Activated naive CD4-positive, alpha-beta T cell treated with anti-CD3 and anti-CD28 coated beads, Interleukin-2, amount 10 ng/mL, durations not matched to agents 7 days and 5 days (primary cell): ENCODE data around the gene LARP1.

ENCODE experiments used
- CTCF ChIA-PET: fragments of 350-600 bp; sonication (Branson Sonifier 250); formaldehyde crosslinking; loops from one replicate; lab custom pipeline; 2021; ENCODE audit warnings: antibody characterized with exemption; lab: Charles Lee
- DNase-seq: peaks from one replicate; pipeline ENCODE4 v3.0.0-alpha.2; 2020
- H3K27ac Mint-ChIP-seq: one replicate; pipeline ENCODE4 v1.8.0; 2021; ENCODE audit warnings: mild to moderate bottlenecking, moderate library complexity, mixed read lengths
- H3K27me3 Mint-ChIP-seq: one replicate; pipeline ENCODE4 v1.8.0; 2021; ENCODE audit warnings: mild to moderate bottlenecking, mixed read lengths
- H3K36me3 Mint-ChIP-seq: one replicate; pipeline ENCODE4 v1.8.0; 2021; ENCODE audit warnings: mixed read lengths
- H3K4me1 Mint-ChIP-seq: one replicate; pipeline ENCODE4 v1.8.0; 2021; ENCODE audit warnings: mixed read lengths
- H3K4me3 Mint-ChIP-seq: one replicate; pipeline ENCODE4 v1.8.0; 2021; ENCODE audit warnings: mild to moderate bottlenecking, moderate library complexity, mixed read lengths
- H3K9me3 Mint-ChIP-seq: one replicate; pipeline ENCODE4 v1.8.0; 2021; ENCODE audit warnings: mixed read lengths

LARP1 gene

DNA sequence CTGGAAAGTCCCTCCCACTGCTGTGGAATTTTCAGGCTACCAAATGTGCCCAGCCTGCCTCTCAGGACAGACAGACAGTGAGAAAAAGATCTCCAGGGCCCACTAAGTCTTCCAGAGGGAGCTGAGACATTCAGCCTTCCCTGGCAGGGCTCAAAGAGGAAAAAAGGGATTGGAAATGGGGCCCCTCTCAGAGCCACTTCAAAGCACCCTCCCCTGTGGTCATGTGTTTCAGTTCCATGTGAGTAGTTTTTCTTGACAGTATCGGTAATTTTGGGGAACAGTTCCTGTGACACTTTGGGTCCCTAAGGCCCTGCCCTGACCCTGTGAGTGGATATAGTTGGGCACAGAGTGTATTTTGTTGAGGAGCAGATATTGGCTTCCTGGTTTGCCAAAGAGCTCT is 25.0 kb downstream of the LARP1 start:
- Mint-ChIP-seq H3K27ac (no peak overlapping the region), H3K27me3 (no peaks in the 10 kb centered on the region), H3K4me3 (no peak overlapping the region), H3K9me3 (no peaks in the 10 kb centered on the region), H3K4me1 (peaks cover 37% of the 10 kb centered on the region), H3K36me3 (peaks cover 2% of the 10 kb centered on the region)
- CTCF ChIA-PET: interaction anchor here (1.6 kb wide), 1 partner anchor 12 kb away, joined by 5 read pairs; no protein-coding TSS in a partner anchor
- DNase-seq: no peak

DNA sequence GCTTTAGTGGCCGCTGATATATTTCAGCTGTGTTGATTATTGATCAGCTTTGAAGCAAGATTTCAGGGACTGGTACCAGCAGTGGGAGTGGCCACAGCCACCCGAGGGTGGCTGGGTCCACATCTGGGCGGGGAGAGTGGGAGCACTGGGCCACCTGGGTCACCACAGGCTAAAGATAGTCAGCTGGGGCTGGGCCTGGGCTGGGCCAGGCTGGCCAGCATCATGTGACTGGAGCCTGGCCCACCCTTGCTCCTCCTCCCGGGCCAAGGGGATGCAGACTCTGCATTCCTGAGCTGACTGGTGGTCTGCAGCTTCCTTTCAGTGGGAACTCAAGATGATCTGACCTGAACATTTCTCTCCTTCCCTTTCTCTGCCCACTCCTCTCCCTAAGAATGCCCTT is 27.1 kb downstream of the LARP1 start:
- Mint-ChIP-seq H3K27me3 (no peaks in the 10 kb centered on the region), H3K36me3 (peaks cover 5% of the 10 kb centered on the region), H3K9me3 (no peaks in the 10 kb centered on the region), H3K4me1 (peaks cover 45% of the 10 kb centered on the region), H3K4me3 (no peak overlapping the region), H3K27ac (no peak overlapping the region)
- DNase-seq: no peak
- CTCF ChIA-PET: no interaction called here

DNA sequence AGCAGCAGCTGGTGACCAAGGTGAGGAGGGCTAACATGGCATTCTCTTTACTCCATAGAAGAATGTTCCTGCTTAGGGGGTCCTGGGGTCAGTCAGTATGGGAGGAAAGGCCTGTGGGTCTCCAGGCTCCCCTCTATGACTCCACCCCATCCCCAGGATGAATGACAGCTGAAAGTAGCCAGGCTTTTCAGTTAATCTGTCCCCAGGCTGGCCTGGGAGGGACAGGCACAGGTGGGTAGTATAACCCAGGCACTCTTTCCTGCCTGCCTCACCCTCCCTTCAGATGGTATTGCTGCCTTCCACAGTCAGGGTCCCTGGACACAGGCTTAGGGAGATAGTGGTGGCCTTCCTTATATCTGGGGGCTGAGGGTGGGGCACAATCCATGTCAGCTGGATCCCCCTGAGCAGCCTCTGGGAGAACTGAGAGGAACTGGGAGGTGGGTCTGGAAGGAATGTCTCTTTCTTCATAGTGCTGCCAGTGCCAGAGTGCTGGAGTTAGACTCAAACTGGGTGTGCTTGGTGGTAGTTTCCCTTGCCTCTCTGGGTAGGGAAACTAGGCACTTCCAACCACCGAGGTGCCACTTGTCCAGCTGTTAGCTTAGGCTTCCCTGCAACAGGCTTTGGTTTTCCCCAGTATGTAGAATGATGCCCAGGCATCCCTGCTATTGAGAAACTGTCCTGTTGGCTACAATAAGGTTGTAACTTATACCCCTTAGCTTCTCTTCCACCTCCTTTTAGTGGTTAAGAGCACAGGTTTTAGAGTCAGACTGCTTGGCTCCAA is 27.8 kb downstream of the LARP1 start:
- Mint-ChIP-seq H3K4me1 (peaks cover 52% of the 10 kb centered on the region), H3K4me3 (no peak overlapping the region), H3K36me3 (peaks cover 5% of the 10 kb centered on the region), H3K9me3 (no peaks in the 10 kb centered on the region), H3K27ac (no peak overlapping the region), H3K27me3 (no peaks in the 10 kb centered on the region)
- CTCF ChIA-PET: no interaction called here
- DNase-seq: no peak

DNA sequence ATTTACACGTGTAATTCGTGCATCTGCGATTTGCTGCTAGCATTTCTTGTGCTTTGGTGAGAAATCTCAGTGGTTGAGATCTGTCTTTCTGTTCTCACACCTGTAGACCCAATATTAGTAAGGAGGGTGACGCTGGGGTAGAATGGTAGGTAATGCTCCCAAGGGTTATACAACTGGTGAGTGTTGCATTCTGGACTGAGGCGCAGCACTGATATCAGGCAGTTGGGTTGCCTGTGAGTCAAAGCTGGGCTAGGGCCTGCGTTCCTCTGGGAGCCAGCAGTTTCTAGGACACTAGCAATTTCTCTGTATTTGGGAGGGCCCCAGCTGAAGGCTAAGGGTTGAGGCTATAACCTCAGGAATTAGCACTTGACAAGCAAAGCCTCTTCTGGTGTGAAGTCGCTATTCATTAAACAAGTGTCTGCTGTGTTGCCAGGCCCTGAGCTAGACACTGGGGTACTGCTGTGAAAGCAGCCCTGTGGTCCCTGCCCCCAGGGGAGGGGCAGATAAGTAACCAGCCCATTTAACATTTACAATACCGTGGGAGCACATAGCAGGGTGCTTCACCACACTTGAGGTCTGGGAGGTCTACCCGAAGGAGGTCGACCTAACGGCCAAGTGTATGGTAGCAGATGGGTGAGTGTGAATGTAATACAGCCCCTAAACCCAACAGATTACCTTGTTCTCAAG is 28.7 kb downstream of the LARP1 start:
- Mint-ChIP-seq H3K9me3 (no peaks in the 10 kb centered on the region), H3K4me3 (no peak overlapping the region), H3K27me3 (no peaks in the 10 kb centered on the region), H3K4me1 (peaks cover 58% of the 10 kb centered on the region), H3K36me3 (peaks cover 9% of the 10 kb centered on the region), H3K27ac (peak overlapping the region; percentile 79)
- CTCF ChIA-PET: interaction anchor here (0.8 kb wide), 1 partner anchor 11 kb away, joined by 3 read pairs; no protein-coding TSS in a partner anchor
- DNase-seq: no peak

DNA sequence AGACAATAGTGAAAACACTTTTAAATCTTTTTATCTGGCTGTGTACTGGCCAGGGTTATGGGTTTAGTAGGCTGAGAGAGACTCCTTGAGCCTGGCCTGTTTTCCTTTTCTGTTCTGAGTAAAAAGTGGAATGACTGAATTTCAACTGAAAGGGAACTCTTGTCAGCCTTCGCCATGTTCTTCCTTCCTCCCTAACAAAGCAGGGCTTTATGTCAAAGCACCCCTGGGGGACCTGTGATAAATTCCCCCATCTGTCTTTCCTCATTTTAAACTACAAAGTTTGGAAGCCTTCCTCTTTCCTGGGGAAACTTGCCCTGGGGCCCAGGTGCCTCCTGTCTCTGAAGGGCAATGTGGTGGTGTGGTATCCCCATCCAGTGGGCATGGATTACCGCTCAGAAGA is 29.7 kb downstream of the LARP1 start:
- Mint-ChIP-seq H3K4me3 (no peak overlapping the region), H3K4me1 (peaks cover 49% of the 10 kb centered on the region)
- CTCF ChIA-PET: interaction anchor here (0.8 kb wide), 1 partner anchor 10 kb away, joined by 3 read pairs; no protein-coding TSS in a partner anchor

DNA sequence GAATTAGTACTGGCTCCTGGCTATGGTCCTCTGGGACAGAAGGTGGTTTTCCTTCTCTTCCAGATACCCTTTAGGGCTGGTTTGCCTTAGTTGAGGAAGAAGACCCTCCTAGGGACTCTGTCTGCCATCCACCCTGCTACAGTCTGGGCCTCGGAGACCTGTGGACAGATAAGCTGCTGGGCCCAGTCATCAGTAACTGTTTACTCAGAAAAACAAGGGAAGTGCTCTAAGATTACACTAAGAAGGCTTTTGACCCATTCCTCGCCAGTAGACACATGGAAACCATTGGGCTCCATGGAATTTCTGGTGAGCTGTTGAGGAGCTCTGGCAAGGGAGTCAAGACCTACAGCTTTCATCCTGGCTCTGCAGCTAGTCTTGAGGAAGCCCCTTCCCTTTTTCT is 31.2 kb downstream of the LARP1 start:
- H3K4me1 Mint-ChIP-seq: peaks cover 44% of the 10 kb centered on the region
- no peak for DNase-seq
- no peak overlapping the region for H3K4me3 Mint-ChIP-seq
- H3K36me3 Mint-ChIP-seq: peaks cover 16% of the 10 kb centered on the region
- no peak overlapping the region for H3K27ac Mint-ChIP-seq
- CTCF ChIA-PET: no interaction called here
- H3K27me3 Mint-ChIP-seq: no peaks in the 10 kb centered on the region
- H3K9me3 Mint-ChIP-seq: no peaks in the 10 kb centered on the region

More for the DNA sequence above, 29.7 kb downstream of the LARP1 start:
- Mint-ChIP-seq H3K27me3 (no peaks in the 10 kb centered on the region), H3K9me3 (no peaks in the 10 kb centered on the region), H3K36me3 (peaks cover 8% of the 10 kb centered on the region), H3K27ac (peak overlapping the region; percentile 79)
- DNase-seq: no peak

DNA sequence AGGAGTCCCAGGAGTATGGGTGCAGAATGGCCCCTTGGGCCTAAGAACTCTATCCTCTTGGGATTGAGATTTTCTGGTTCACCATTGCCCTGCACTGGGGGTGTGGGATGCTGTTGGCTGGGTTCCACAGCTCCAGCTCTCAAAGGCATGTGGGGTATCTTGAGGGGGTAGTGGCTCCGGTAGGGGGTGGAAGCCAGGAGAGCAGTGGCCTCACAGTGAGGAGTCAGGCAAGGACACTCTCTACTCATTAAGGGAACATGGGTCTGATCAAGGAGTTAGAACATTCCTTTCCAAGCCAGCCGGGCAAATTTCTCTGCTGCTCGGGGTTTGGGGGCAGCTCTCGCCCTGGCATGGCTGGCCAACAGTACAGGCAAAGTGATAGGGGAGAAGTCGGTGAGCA is 33.0 kb downstream of the LARP1 start:
- Mint-ChIP-seq H3K4me3 (no peak overlapping the region), H3K27ac (peak overlapping the region; percentile 80), H3K4me1 (peaks cover 43% of the 10 kb centered on the region), H3K27me3 (no peaks in the 10 kb centered on the region), H3K36me3 (peaks cover 25% of the 10 kb centered on the region), H3K9me3 (no peaks in the 10 kb centered on the region)
- CTCF ChIA-PET: interaction anchor here (1.3 kb wide), 1 partner anchor 11 kb away, joined by 3 read pairs; no protein-coding TSS in a partner anchor
- DNase-seq: no peak

DNA sequence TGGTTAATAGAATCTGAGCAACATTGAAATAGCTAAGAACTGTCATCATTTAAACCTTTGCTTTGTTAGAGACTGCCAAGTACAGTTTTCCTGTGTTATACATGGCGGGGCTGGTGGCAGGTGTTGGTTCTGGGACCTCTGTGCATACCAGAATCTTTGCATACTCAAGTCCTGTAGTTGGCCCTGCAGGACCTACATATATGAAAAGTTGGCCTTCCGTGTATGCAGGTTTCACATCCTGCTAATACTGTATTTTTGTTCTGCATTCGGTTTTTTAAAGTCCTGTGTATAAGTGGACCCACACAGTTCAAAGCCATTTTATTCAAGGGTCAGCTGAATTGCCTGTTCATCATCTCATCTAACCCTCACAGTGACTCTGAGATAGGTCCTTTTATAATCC is 36.4 kb downstream of the LARP1 start:
- no peaks in the 10 kb centered on the region for H3K27me3 Mint-ChIP-seq
- no peaks in the 10 kb centered on the region for H3K9me3 Mint-ChIP-seq
- no peak overlapping the region for H3K4me3 Mint-ChIP-seq
- no peak overlapping the region for H3K27ac Mint-ChIP-seq
- no peak for DNase-seq
- CTCF ChIA-PET: no interaction called here
- peaks cover 41% of the 10 kb centered on the region for H3K36me3 Mint-ChIP-seq
- H3K4me1 Mint-ChIP-seq: peaks cover 25% of the 10 kb centered on the region

DNA sequence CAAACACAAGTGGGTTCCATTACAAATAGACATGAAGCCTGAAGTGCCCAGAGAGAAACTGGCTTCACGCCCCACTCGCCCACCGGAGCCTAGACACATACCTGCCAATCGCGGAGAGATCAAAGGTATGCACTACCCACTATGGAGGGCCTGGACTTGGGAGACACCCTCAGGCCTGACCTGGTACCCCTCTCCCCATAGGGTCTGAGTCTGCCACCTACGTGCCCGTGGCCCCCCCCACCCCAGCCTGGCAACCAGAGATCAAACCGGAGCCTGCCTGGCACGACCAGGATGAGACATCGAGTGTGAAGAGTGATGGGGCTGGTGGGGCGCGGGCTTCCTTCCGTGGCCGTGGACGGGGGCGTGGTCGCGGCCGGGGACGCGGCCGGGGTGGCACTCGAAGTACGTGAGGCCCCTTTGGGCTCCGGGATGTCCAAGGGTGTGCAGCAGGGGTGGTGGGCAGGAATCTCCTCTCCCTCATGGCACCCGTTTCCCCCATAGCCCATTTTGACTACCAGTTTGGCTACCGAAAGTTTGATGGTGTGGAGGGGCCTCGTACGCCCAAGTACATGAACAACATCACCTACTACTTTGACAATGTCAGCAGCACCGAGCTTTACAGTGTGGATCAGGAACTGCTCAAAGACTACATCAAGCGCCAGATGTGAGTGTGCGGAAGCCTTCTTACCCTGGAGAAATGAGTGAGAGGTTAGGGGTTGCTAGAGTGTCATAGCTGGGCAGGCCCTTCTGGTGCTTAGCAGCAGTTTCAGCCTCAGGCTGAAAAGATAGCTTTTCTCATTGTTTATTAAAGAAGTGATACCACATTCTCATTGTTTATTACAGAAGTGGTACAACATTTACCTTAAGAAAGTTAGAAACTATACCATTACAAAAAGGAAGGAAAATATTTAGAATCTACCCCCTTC is 38.7 kb downstream of the LARP1 start:
- H3K36me3 Mint-ChIP-seq: peaks cover 46% of the 10 kb centered on the region
- CTCF ChIA-PET: interaction anchor here (0.9 kb wide), 2 partner anchors 9 to 12 kb away, joined by 3 read pairs; no protein-coding TSS in a partner anchor
- DNase-seq: no peak
- H3K27ac Mint-ChIP-seq: peak overlapping the region; percentile 34
- H3K9me3 Mint-ChIP-seq: no peaks in the 10 kb centered on the region
- H3K4me1 Mint-ChIP-seq: peaks cover 7% of the 10 kb centered on the region
- no peak overlapping the region for H3K4me3 Mint-ChIP-seq
- H3K27me3 Mint-ChIP-seq: no peaks in the 10 kb centered on the region

DNA sequence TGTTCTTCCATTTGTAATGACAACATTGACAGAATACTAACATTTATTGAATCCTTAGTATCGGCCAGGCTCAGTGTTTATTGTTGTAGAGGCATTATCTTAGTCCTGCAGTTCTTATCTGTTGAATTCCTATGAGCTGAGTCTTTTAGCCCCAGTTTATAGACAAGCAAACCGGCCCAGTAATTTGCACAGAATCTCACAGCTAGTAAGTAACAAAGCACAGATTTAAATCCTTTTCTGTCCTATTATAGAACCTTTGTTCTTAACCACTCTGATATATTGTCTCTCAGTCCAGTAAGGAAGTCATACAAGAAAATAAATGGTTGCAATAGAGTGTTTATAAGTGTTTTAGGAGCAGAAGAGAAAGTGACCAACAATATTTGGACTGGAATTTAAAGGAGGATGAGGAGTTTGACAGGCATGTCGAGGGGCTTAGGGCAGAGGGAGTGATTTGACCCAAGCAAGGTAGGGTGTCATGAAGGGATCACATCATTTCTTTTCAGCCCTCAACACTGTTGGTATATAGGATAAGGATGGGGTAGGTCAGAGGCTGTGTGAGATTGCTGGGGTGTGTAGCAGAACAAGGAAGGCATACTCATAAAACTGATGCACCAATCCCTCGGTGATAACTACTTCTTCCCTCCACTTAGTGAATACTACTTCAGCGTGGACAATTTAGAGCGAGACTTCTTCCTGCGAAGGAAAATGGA is 39.5 kb downstream of the LARP1 start:
- H3K36me3 Mint-ChIP-seq: peaks cover 53% of the 10 kb centered on the region
- no peak for DNase-seq
- no peaks in the 10 kb centered on the region for H3K9me3 Mint-ChIP-seq
- H3K27me3 Mint-ChIP-seq: no peaks in the 10 kb centered on the region
- H3K4me1 Mint-ChIP-seq: peaks cover 14% of the 10 kb centered on the region
- H3K27ac Mint-ChIP-seq: no peak overlapping the region
- CTCF ChIA-PET: interaction anchor here (0.9 kb wide), 2 partner anchors 10 to 12 kb away, joined by 3 read pairs; no protein-coding TSS in a partner anchor
- no peak overlapping the region for H3K4me3 Mint-ChIP-seq

DNA sequence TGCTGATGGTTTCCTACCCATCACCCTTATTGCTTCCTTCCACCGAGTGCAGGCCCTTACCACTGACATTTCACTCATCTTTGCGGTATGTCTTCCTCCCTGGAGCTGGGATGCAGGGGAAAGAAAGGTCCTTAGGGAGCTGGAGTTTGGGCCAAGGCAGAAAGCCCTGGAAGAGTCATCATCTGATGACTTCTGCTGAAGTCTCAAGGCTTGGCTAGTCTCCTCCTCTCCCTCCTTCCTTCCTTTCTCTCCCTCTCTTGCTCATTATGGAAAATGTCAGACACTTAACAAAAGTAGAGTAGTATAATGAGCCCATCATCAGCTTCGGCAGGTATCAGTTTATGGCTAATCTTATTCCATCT is 40.0 kb downstream of the LARP1 start:
- Mint-ChIP-seq H3K4me3 (no peak overlapping the region), H3K9me3 (no peaks in the 10 kb centered on the region), H3K36me3 (peaks cover 56% of the 10 kb centered on the region), H3K27ac (no peak overlapping the region), H3K27me3 (no peaks in the 10 kb centered on the region), H3K4me1 (peaks cover 16% of the 10 kb centered on the region)
- CTCF ChIA-PET: interaction anchor here (0.9 kb wide), 1 partner anchor 11 kb away, joined by 3 read pairs; no protein-coding TSS in a partner anchor
- no peak for DNase-seq

DNA sequence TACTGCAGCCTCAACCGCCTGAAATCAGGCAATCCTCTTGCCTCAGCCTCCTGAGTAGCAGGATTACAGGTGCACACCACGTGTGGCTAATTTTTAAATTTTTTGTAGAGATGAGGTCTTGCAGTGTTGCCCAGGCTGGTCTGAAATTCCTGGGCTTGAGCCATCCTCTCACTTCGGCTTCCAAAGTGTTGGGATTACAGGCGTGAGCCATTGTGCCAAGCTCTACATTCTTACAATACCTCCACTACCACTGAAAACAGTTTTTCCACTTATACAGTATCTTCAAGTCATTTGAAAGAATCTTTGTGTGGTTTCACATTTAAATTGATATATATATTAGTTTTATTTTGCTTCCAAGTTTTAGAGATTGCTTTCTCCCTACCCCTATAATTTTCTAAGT is 42.6 kb downstream of the LARP1 start:
- H3K4me1 Mint-ChIP-seq: peaks cover 21% of the 10 kb centered on the region
- peaks cover 62% of the 10 kb centered on the region for H3K36me3 Mint-ChIP-seq
- CTCF ChIA-PET: no interaction called here
- DNase-seq: no peak
- no peak overlapping the region for H3K27ac Mint-ChIP-seq
- H3K27me3 Mint-ChIP-seq: no peaks in the 10 kb centered on the region
- H3K9me3 Mint-ChIP-seq: no peaks in the 10 kb centered on the region
- no peak overlapping the region for H3K4me3 Mint-ChIP-seq

DNA sequence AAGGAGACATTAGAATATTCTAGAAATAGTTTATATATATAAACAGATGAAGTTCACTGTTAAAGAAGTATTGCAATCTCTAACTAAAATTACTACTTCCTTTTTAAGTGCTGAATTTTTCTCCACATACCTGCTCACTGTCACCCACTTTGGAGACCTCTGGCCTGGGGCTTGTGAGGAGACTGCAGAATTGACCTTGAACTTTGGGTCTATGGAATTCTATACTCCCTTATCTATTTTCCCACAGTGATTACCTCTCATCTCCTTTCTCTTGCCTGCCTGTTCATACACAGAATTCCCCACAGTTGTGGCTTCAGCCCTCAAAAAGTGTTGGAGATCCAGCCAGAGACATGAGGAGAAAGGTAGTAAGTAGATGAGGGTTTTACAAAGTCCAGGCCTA is 45.4 kb downstream of the LARP1 start:
- CTCF ChIA-PET: no interaction called here
- Mint-ChIP-seq H3K27ac (no peak overlapping the region), H3K27me3 (no peaks in the 10 kb centered on the region), H3K4me3 (no peak overlapping the region), H3K9me3 (no peaks in the 10 kb centered on the region), H3K4me1 (peaks cover 21% of the 10 kb centered on the region), H3K36me3 (peaks cover 64% of the 10 kb centered on the region)
- DNase-seq: no peak
